Loucy (cell line): ENCODE results near the gene IQGAP3.

Source experiments
- CTCF ChIP-seq: fragments of 200-600 bp; sonication (generic); conservative IDR thresholded peaks from 2 replicates; pipeline ENCODE4 v1.5.1; 2014; ENCODE audit warnings: mild to moderate bottlenecking, antibody characterized with exemption, low read length
- EZH2phosphoT487 ChIP-seq: fragments of 200-600 bp; IDR thresholded peaks from 2 replicates; pipeline ENCODE4 v1.6.1; 2018; ENCODE audit warnings: antibody characterized with exemption, mild to moderate bottlenecking, moderate library complexity, borderline replicate concordance

- TF ChIP-seq CTCF: no peak
- TF ChIP-seq EZH2phosphoT487: no peak
These were observed 5.9 kb downstream of the IQGAP3 start for GRCh38 chr1:156566436-156566835.
